ENCODE data around the gene PCDHA6.
"Not testable (repeated sequence)": the region's sequence is repeated elsewhere in the genome, so short reads cannot be mapped to it uniquely, and the experiment has no call there.

Gene PCDHA6

GRCh38 chr5:140857177-140857986, 29.6 kb downstream of the PCDHA6 start:
- DNase-seq (ENCODE audit: low read depth in 2 of 2, low spot score in 1 of 2) = no peak

- DNase-seq (ENCODE audit: low read depth in 2 of 2, low spot score in 1 of 2) = no peak
Observed at GRCh38 chr5:140857987-140858240, 30.2 kb downstream of the PCDHA6 start.

- DNase-seq (ENCODE audit: low read depth in 2 of 2, low spot score in 1 of 2) = no peak
Observed at GRCh38 chr5:140862441-140863295, 34.9 kb downstream of the PCDHA6 start.

- DNase-seq (ENCODE audit: low read depth in 2 of 2, low spot score in 1 of 2) = no peak
Observed at GRCh38 chr5:140868721-140869554, 41.2 kb downstream of the PCDHA6 start, which contains the start of gene PCDHA11. TSS of gene PCDHA11 (plus strand) at chr5:140868957. CDS start at chr5:140869104, 147 bp downstream.

GRCh38 chr5:140869555-140869886, 41.8 kb downstream of the PCDHA6 start:
- no peak for DNase-seq (ENCODE audit: low read depth in 2 of 2, low spot score in 1 of 2)

GRCh38 chr5:140870221-140871201, 42.8 kb downstream of the PCDHA6 start:
- DNase-seq (ENCODE audit: low read depth in 2 of 2, low spot score in 1 of 2) = no peak

GRCh38 chr5:140875085-140876065, 47.6 kb downstream of the PCDHA6 start, which contains the start of gene PCDHA12:
TSS of gene PCDHA12 (plus strand) at chr5:140875308. CDS start at chr5:140875473, 165 bp downstream.
- no peak for DNase-seq (ENCODE audit: low read depth in 2 of 2, low spot score in 1 of 2)

- not testable (repeated sequence) for DNase-seq (ENCODE audit: low read depth in 2 of 2, low spot score in 1 of 2)
Observed at GRCh38 chr5:140876541-140877261, 48.9 kb downstream of the PCDHA6 start.

- DNase-seq (ENCODE audit: low read depth in 2 of 2, low spot score in 1 of 2) = no peak
Observed at GRCh38 chr5:140877262-140877581, 49.5 kb downstream of the PCDHA6 start.

Data from stimulated activated CD8-positive, alpha-beta memory T cell treated with anti-CD3 and anti-CD28 coated beads, Interleukin-4, amount 100 ng/mL, for 1 hour (primary cell).